GM21619 (cell line): ENCODE data around the gene CCDC47.
A peak's percentile ranks its signal among the peaks of the same experiment; 100 is the strongest.
"Not testable (repeated sequence)": the region's sequence is repeated elsewhere in the genome, so short reads cannot be mapped to it uniquely, and the experiment has no call there.

Source experiments
- ATAC-seq: cut with Tn5 transposase; IDR thresholded peaks from one replicate; pipeline ENCODE4 v1.9.1; 2021; ENCODE audit not compliant: unreplicated experiment

CCDC47 gene

GRCh38 chr17:63740464-63741142 lies 32.8 kb downstream of the CCDC47 start:
- ATAC-seq = no peak

- ATAC-seq = no peak
Observed at GRCh38 chr17:63735691-63736090, 37.7 kb downstream of the CCDC47 start.

DNA sequence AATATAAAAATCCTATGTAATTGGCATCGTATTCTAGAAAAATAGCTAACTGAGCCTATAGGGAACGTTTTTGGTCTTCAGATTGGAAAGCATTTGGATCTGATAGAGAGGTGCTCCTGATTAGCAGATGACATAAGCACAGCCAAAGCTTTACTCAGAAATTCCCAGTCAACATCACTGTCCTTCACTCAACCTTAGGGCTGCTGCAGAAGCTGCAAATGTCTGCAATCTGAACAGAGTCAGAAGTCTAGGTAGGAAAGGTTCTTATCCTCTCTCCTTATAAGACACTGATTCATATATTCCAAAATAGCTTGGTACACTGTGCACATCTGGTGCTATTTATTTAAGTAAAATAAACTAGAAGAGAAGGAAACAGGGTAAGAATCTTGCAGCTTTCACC lies 51.0 kb downstream of the CCDC47 start:
- ATAC-seq = no peak

DNA sequence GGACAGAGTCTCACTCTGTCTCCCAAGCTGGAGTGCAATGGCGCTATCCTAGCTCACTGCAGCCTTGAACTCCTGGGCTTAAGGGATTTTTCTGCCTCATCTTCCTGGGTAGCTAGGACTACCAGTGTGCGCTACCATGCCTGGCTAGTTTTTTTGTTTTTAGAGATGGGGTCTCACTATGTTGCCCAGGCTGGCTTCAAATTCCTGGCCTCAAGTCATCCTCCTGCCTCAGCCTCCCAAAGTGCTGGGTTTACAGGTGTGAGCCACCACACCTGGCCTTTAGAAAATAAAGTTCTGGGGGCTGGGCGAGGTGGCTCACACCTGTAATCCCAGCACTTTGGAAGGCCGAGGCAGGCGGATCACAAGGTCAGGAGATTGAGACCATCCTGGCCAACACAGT lies 53.2 kb downstream of the CCDC47 start:
- ATAC-seq = not testable (repeated sequence)

DNA sequence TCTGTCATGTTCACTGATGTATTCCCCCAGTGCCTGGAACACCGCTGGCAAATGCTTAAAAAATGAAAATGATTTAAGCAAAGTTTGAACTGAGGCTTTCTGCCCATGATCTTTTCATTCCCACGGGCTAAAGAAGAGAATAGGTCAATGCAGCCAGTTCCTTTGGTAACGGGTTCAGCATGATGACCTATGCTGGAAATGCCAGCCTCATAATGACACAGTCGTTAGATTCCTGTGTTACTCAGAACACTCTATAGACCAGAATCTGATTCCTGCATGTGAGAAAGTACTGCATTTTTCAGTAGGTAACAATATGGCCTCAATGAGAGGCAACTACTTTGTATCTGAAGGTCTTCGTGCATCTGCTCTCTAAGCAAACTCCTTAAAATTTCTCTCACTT lies 54.4 kb downstream of the CCDC47 start:
- no peak for ATAC-seq

- ATAC-seq = no peak
Observed at GRCh38 chr17:63716426-63716825, 57.0 kb downstream of the CCDC47 start.

- ATAC-seq = no peak
Observed at GRCh38 chr17:63714550-63715277, 58.7 kb downstream of the CCDC47 start.

DNA sequence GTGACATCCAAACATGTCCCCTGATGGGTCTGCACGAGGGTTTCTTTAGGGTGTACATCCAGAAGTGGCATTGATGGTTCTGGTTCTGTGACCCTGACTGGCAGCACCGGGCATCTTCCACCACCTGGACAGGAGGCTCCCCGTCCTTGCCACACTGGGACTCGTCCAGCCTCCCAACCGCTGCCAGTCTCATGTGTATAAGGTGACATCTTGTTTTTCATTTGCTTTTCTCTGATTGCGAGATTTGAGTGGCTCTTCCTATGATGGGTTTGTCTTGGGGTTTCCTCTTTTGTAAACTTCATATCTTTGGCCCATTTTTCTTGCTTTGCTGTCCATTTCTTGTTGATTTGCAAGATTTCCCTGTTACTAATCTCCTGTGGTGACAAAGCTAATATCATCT lies 64.3 kb downstream of the CCDC47 start:
- no peak for ATAC-seq

GRCh38 chr17:63707151-63707550 lies 66.2 kb downstream of the CCDC47 start:
- ATAC-seq = no peak

DNA sequence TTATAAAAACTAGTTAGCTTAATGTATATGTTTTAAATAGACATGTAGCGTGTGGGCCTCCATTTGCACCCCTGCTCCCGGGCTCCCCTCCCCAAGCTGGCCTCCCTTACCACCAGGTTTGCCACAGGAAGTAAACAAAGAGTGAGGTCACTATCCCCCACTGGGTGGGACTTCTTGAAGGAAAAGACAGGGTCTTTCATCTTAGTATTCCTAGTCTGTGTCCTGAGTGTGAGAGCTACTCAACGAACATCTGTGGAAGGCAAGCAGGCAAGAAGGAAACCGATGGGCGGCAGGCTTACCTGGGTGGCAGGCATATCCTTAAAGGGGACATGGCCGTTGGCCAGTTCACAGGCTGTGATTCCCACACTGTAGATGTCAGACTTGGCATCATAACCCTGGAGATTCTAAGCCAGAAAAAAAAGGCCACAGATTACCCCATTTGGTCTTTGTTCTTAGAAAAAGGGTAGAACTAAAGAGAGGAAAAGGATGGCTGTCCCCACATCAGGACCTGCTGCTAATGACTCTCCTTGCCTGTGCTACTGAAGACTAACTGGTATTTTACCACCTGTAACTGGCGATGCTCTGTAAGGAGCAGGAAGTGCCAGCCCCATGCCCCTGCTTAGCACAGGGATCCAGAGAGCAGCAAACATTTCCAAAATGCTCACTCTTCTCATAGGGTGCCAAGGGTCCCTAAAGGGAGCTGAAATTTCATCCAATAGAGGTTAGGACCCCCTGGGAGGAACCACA lies 66.9 kb downstream of the CCDC47 start:
- no peak for ATAC-seq

DNA sequence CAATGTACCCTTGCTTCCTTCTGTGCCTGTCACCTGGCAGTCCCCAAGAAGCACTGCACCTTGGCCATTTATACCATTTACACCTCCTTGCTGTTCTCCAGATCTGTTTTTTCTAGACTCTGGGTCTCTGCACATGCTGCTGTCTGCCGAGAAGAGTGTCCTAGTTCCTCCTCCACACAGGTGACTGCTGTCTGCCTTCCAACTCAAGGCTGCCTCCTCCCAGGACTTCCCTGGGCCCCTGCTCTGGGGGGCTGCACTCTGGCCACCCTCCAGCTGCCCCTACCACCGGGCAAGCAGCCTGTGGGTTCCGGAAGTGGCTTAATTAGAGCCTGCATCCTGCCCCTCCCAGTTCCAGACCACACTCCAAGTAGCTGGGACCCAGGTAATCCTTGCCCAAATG lies 67.7 kb downstream of the CCDC47 start:
- ATAC-seq = no peak

GRCh38 chr17:63704836-63705235 lies 68.6 kb downstream of the CCDC47 start:
- ATAC-seq = no peak

- no peak for ATAC-seq
Observed at GRCh38 chr17:63704259-63704576, 69.2 kb downstream of the CCDC47 start.

GRCh38 chr17:63703556-63704258 lies 69.7 kb downstream of the CCDC47 start:
- ATAC-seq = no peak

DNA sequence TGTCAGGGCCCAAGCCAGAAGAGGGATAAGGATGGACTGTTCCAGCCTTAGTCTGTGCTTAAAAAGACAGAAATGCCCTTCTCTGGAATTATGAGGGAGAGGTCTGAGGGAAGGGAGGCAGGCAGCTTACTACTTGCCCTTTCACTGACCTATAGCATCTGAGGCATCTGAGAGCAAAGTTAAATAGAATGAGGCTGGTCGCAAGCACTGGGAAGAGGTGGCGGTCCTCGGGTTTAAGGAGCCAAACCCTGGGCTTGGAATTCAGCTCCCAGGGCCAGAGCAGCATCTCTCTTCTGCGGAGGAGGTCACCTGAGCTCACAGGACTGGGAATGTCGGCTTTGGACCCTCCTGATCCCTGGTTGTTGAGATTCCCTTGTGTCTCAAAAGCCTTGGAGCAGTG lies 70.4 kb downstream of the CCDC47 start:
- ATAC-seq = no peak

DNA sequence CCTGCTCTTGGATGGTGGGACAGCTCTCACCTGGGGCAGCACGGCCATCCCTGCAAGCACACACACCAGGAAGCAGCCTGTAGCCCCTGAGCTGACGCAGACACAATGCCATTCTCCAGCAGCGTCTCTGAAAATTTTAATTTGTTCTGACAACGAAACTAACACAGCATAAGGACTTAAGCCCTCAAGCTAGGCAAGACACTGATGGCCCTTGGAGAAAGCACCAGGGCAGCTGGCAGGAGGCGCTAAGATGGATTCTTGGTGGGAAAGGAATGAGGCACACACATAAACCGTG lies 70.7 kb downstream of the CCDC47 start:
- ATAC-seq = no peak

DNA sequence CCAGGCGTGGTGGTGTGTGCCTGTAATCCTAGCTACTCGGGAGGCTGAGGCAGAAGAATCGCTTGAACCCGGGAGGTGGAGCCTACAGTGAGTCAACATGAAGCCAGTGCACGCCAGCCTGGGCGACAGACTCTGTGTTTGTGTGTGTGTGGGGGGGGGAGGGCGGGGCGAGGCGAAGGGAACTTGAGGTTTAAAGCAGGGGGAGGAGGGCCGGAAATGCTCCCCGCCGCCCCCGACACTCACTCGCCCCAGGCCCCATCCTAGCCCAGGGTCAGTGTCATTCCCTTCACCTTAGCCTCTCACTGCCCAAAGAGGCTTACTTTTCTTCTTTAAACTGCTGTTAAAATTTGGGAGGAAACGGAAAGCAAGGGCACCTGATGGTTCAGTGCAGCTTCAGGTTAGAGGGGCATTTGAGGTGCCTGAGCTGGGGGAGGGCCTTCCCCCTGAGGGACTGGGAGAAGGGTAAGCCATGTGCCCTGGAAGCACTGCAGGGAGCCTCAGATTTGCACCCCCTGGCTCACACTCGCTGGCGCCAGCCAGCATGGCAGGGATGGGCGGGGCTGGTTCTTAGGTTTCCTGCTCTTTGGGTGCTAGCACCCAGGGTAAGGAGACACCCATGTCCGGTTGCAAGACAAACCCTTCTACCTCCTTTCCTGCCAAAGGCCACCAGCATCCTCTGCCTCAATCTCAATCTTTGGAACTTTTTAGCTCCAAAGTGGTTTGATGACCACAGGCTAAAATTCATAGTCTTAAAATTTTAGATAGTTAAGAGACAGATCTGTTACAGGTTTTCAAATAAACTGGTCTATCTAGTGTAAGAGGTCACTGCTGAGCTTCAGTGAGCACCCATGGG lies 71.3 kb downstream of the CCDC47 start:
- ATAC-seq = no peak

- no peak for ATAC-seq
Observed at GRCh38 chr17:63701456-63701820, 72.0 kb downstream of the CCDC47 start.

- peak; percentile 13 for ATAC-seq
Observed at GRCh38 chr17:63700528-63701455, 72.6 kb downstream of the CCDC47 start.
